Choroid plexus epithelial cell (primary cell): Measurements from ENCODE around the gene OR2T35.

Experiments
- DNase-seq: peaks from one replicate; pipeline ENCODE4 v3.0.0-alpha.2; 2010; ENCODE audit warnings: low read depth
- H3K4me3 ChIP-seq: 2 replicates; pipeline ENCODE4 v1.5.1; 2011; ENCODE audit warnings: low read depth, mild to moderate bottlenecking, control low read depth, low read length, moderate library complexity
- CTCF ChIP-seq: conservative IDR thresholded peaks from 2 replicates; pipeline ENCODE4 v1.5.1; 2011; ENCODE audit warnings: low read depth, mild to moderate bottlenecking, control low read depth, inconsistent platforms, low read length, moderate library complexity

Gene OR2T35

GRCh38 chr1:248610301-248610700 is 34.8 kb downstream of the OR2T35 start:
- no peak for TF ChIP-seq CTCF

GRCh38 chr1:248599396-248599795 is 45.7 kb downstream of the OR2T35 start:
- TF ChIP-seq CTCF: no peak
- no peak overlapping the region for H3K4me3 ChIP-seq
- DNase-seq: no peak

More at GRCh38 chr1:248610301-248610700, 34.8 kb downstream of the OR2T35 start:
- DNase-seq: no peak
- no peak overlapping the region for H3K4me3 ChIP-seq

- no peak for DNase-seq
- TF ChIP-seq CTCF: no peak
- no peak within 1 kb of the TSS for H3K4me3 ChIP-seq
These were observed 47.5 kb downstream of the OR2T35 start, which contains the start of gene OR2T10 for GRCh38 chr1:248597589-248597988. Gene OR2T10, minus strand, starts transcription at chr1:248597700. Its CDS starts 3,932 bp downstream, at chr1:248593768.

- DNase-seq: no peak
- no peak for TF ChIP-seq CTCF
- no peak overlapping the region for H3K4me3 ChIP-seq
These were observed 48.5 kb downstream of the OR2T35 start for GRCh38 chr1:248596615-248597014.

GRCh38 chr1:248593226-248593625 is 51.9 kb downstream of the OR2T35 start:
- DNase-seq: no peak
- TF ChIP-seq CTCF: no peak
- H3K4me3 ChIP-seq: no peak overlapping the region

- TF ChIP-seq CTCF: no peak
- H3K4me3 ChIP-seq: no peak overlapping the region
- no peak for DNase-seq
These were observed 52.4 kb downstream of the OR2T35 start for GRCh38 chr1:248592655-248593054.

DNA sequence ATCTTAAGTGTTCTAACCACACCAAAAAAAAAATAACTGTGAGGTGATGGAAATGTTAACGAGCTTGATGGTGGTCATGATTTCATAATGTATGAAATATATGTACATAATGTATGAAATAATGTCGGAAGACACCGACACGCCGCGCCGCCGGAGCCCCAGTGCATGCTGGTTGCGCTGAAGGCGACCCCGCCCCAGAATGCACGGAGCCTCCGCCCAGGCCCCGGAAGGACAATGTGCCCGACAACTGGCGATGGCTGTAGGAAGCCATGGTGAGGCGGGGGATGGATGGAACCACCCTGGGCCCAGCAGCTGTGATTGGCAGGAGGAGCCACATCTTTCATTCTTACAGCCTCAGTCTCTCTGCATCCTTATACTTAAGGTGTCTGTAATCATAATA is 55.0 kb downstream of the OR2T35 start:
- H3K4me3 ChIP-seq: no peak overlapping the region
- no peak for DNase-seq
- no peak for TF ChIP-seq CTCF
